ENCODE data around the gene SELENON.

SELENON gene

DNA sequence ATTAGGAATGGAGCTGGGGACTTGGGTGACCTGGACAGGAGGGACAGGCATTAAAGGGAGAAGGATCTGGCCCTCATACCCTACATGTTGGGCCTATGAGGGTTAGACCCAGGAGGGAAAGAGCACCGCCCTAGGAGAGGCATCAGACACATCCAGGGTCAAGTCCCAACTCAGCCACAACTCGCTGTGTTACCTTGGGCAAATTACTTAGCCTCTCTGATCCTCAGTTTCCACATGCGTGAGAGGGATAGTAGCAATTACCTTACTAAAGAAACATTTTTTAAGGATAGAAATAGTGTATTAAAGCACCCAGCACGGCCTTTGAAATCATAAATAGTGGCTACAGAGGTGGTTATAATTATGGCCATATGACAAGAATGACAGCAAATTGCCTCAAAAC lies 20.1 kb upstream of the SELENON start:
- TF ChIP-seq MYC (IDR thresholded peaks at IDR 0.05; ENCODE audit: low read depth, low read length): no peak
- TF ChIP-seq, protein P1, sequence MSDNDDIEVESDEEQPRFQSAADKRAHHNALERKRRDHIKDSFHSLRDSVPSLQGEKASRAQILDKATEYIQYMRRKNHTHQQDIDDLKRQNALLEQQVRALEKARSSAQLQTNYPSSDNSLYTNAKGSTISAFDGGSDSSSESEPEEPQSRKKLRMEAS (IDR thresholded peaks at IDR 0.05; ENCODE audit: low read depth, low read length): no peak
- TF ChIP-seq POLR2A (IDR thresholded peaks at IDR 0.05; ENCODE audit: extremely low read depth, insufficient read length): no peak
- TF ChIP-seq, protein P2, sequence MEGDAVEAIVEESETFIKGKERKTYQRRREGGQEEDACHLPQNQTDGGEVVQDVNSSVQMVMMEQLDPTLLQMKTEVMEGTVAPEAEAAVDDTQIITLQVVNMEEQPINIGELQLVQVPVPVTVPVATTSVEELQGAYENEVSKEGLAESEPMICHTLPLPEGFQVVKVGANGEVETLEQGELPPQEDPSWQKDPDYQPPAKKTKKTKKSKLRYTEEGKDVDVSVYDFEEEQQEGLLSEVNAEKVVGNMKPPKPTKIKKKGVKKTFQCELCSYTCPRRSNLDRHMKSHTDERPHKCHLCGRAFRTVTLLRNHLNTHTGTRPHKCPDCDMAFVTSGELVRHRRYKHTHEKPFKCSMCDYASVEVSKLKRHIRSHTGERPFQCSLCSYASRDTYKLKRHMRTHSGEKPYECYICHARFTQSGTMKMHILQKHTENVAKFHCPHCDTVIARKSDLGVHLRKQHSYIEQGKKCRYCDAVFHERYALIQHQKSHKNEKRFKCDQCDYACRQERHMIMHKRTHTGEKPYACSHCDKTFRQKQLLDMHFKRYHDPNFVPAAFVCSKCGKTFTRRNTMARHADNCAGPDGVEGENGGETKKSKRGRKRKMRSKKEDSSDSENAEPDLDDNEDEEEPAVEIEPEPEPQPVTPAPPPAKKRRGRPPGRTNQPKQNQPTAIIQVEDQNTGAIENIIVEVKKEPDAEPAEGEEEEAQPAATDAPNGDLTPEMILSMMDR (IDR thresholded peaks at IDR 0.05; ENCODE audit: low read depth, low read length): no peak
- DNase-seq (ENCODE audit: low read depth): no peak
- no peak overlapping the region for H3K4me3 ChIP-seq (ENCODE audit: low read depth, low read length)

DNA sequence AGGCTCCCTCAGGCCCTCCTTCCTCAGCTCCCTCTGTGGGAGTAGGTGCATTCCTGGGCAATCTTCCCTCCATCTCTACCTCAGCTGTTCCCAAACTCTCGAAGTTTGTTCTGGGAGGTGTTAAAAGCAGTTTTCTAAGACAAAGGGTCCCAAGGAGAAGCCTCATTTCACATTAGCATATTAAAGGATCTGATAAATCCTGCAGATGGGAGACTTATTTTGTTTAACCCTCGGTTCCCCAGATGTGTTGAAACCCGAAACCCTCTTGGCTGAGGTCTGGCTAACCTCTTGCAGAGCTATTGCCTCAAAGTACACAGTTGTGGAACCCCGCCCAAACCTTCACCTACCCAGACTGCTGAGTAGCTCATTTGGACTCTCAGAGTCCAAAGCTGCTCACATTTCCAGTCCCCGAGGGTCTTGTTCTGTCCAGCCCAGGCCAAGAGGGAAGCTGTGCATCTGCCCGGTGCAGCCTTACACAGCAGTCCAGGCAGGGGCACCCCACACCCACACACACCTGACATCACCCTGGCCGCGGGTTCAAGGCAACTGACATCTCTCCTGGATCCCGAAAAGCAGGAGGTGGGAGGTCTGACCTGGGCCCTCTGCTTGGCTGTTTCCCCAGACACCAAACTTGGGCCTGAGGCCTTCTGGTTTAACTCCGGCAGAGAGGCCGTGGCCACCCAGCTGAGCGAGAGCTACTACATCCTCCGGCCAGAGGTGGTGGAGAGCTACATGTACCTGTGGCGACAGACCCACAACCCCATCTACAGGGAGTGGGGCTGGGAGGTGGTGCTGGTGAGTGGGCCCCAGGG lies 19.5 kb upstream of the SELENON start:
- TF ChIP-seq, protein P1 (IDR thresholded peaks at IDR 0.05; ENCODE audit: low read depth, low read length): no peak
- TF ChIP-seq POLR2A (IDR thresholded peaks at IDR 0.05; ENCODE audit: extremely low read depth, insufficient read length): no peak
- TF ChIP-seq MYC (IDR thresholded peaks at IDR 0.05; ENCODE audit: low read depth, low read length): no peak
- TF ChIP-seq, protein P2 (IDR thresholded peaks at IDR 0.05; ENCODE audit: low read depth, low read length): no peak
- H3K4me3 ChIP-seq (ENCODE audit: low read depth, low read length): no peak overlapping the region
- no peak for DNase-seq (ENCODE audit: low read depth)

DNA sequence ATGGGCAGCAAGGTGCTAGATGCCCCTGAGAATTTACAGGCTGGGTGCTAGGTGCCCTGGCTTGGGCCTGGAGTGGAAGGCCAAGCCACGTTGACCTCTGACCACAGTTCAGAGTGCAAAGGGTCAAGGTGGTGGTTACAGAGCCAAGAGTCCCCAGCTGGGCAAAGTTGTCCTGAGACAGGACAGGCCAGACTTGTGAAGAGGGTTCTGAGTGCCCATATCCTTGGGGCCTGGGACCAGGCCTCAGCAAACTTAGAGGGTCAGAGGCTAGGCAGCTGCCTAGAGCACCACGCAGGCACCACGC lies 18.9 kb upstream of the SELENON start:
- DNase-seq (ENCODE audit: low read depth): no peak
- no peak overlapping the region for H3K4me3 ChIP-seq (ENCODE audit: low read depth, low read length)
- TF ChIP-seq MYC (IDR thresholded peaks at IDR 0.05; ENCODE audit: low read depth, low read length) (no peak), POLR2A (IDR thresholded peaks at IDR 0.05; ENCODE audit: extremely low read depth, insufficient read length) (no peak)
- TF ChIP-seq, protein P1 (IDR thresholded peaks at IDR 0.05; ENCODE audit: low read depth, low read length): no peak
- TF ChIP-seq, protein P2 (IDR thresholded peaks at IDR 0.05; ENCODE audit: low read depth, low read length): no peak

DNA sequence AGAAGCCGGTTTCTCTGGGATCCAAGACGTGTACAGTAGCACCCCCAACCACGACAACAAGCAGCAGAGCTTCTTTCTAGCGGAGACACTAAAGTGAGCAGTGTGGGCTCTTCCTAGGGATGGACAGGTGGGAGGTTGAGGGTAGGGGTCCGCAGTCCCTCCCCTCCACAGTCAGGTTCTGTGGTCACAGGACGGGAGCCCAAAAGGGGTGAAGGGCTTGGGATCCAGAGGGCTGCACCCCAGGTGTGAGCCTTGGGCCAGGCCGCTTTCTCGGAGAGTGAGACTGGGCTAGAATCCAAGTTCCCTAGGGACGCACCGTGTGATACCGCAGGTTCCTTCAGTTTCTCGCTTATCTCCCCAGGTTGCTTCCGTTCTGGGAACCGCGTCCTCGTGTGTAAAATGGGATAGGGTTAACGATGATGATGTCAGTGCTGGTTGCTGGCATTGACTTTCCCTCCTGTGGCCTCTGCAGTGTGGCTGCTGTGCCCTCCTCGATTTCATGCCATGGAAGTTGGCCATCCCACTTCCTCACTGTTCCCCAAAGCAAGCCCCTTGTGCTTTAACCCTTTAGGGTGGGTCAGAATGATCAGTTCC lies 17.3 kb upstream of the SELENON start:
- no peak for DNase-seq (ENCODE audit: low read depth)
- TF ChIP-seq, protein P1 (IDR thresholded peaks at IDR 0.05; ENCODE audit: low read depth, low read length): no peak
- H3K4me3 ChIP-seq (ENCODE audit: low read depth, low read length): no peak overlapping the region

DNA sequence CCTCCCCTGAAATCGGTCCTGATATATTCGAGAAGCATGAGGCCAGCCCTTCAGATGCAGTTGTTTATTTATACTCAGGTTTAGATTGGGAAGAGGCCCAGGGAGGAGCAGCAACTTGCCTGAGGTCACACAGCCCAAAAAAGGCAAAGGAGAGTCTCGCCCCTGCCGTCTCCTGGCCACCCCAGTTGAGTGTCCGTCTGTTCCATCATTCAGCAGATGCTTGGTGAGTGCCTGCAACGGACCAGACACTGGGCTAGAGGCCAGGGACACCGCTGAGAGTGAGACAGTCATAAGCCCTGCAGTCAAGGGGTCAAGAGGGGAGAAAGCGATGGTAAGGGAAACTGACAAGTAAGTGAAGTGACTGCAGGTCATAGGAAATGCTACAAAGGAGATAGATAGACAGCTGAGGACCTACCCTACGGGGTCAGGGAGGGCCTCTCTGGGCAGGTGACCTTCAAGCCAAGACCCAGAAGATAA lies 15.4 kb upstream of the SELENON start:
- no peak overlapping the region for H3K4me3 ChIP-seq (ENCODE audit: low read depth, low read length)
- DNase-seq (ENCODE audit: low read depth): no peak
- TF ChIP-seq MYC (IDR thresholded peaks at IDR 0.05; ENCODE audit: low read depth, low read length) (no peak), POLR2A (IDR thresholded peaks at IDR 0.05; ENCODE audit: extremely low read depth, insufficient read length) (no peak)
- TF ChIP-seq, protein P1 (IDR thresholded peaks at IDR 0.05; ENCODE audit: low read depth, low read length): no peak
- TF ChIP-seq, protein P2 (IDR thresholded peaks at IDR 0.05; ENCODE audit: low read depth, low read length): no peak

DNA sequence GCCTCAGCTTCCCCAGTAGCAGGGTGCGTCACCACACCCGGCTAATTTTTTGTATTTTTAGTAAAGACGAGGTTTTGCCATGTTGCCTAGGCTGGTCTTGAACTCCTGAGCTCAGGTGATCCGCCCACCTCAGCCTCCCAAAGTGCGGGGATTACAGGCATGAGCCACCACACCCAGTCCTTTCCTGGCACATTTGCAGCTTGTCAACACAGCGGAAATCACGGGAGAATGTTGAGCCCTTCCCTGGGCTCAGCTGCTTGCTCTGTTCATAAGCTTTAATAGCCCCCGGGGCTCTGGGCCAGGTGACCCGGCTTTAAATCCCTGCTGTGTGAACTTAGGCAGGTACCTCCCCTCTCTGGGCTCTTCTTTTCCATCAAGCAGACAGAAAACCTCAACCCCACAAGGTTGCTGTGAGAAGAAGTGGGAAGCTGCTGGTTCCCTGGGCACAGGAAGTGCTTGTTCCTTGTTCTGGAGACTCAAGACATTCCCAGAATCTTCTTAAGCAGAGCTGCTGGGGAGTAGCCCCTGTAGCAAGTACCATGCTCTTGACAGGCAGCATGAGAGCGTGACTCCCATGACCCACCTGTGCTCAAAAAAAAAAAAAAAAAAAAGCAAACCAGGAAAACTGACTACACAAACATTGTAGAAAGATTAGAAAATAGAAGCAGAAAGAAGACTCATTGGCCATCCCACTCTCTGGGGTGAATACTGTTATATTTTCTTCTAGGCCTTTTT lies 14.5 kb upstream of the SELENON start:
- DNase-seq (ENCODE audit: low read depth): no peak
- H3K4me3 ChIP-seq (ENCODE audit: low read depth, low read length): no peak overlapping the region
- TF ChIP-seq, protein P2 (IDR thresholded peaks at IDR 0.05; ENCODE audit: low read depth, low read length): no peak
- TF ChIP-seq, protein P1 (IDR thresholded peaks at IDR 0.05; ENCODE audit: low read depth, low read length): no peak
- TF ChIP-seq MYC (IDR thresholded peaks at IDR 0.05; ENCODE audit: low read depth, low read length) (no peak), POLR2A (IDR thresholded peaks at IDR 0.05; ENCODE audit: extremely low read depth, insufficient read length) (no peak)

Data from NB4 (cell line).